ENCODE results near the gene RPS6KA6. TPM values are rescaled to one million over a fixed set of nuclear protein-coding genes. Genes with fewer than 3 reads are reported as not detected.

Gene RPS6KA6
- total and polyA plus RNA-seq, 10 of the 15 experiments (the other 5 are each of a cell fraction or from before 2014, with no cell fraction given) = 0.29 to 2.8 (median 1.4) TPM; not detected in 1

GRCh38 chrX:84123585-84123984 lies 64.4 kb downstream of the RPS6KA6 start (continued):
- no peak for TF ChIP-seq KAT2A (conservative IDR thresholded peaks at IDR 0.05; ENCODE audit: control insufficient read depth, low read depth, low read length)
- TF ChIP-seq PBX3 (IDR thresholded peaks at IDR 0.05; ENCODE audit: insufficient replicate concordance, low read depth, low read length) = no peak

- Histone ChIP-seq H3K79me2 (ENCODE audit: control insufficient read depth, insufficient read depth, low read length) (no peaks in the 10 kb centered on the region), H3K4me3 (no peak overlapping the region), H3K9ac (ENCODE audit: control insufficient read depth, insufficient read depth, low read length) (no peak overlapping the region), H3K27me3 (replicated peaks in 1 of 2; ENCODE audit: control insufficient read depth in 2 of 2, insufficient read depth in 2 of 2, low read length in 1 of 2) (no peaks in the 10 kb centered on the region), H3K4me1 (ENCODE audit: control insufficient read depth, insufficient read depth, low read length) (no peaks in the 10 kb centered on the region), H3K36me3 (ENCODE audit: control insufficient read depth in 2 of 2, insufficient read depth in 2 of 2, low read length in 1 of 2) (no peaks in the 10 kb centered on the region), H3K4me2 (ENCODE audit: control insufficient read depth, insufficient read depth) (no peak overlapping the region), H2AFZ (ENCODE audit: control insufficient read depth, low read depth, low read length) (no peak overlapping the region), H3K9me3 (replicated peaks; ENCODE audit: control insufficient read depth, insufficient read depth, low read length) (no peaks in the 10 kb centered on the region), H4K20me1 (ENCODE audit: control insufficient read depth, insufficient read depth) (no peaks in the 10 kb centered on the region), H3K27ac (ENCODE audit: control insufficient read depth, insufficient read depth) (no peak overlapping the region)
- ATAC-seq (no peak), FAIRE-seq (no peak), DNase-seq (ENCODE audit: low read depth, low spot score) (no peak)
- in situ Hi-C loops (cut with MboI) = no loop called here
- intact Hi-C loops (cut with micrococcal nuclease; ENCODE audit: unreplicated experiment) = no loop called here
- ChIA-PET POLR2A (no interaction called here), RAD21 (ENCODE audit: unreplicated experiment) (no interaction called here), SMC1A (ENCODE audit: uncharacterized antibody, unreplicated experiment) (no interaction called here), CTCF (interaction anchor here (0.9 kb wide), 1 partner anchor 60 kb away, joined by 3 read pairs; no protein-coding TSS in a partner anchor)
- no TSS peak for BruUV-seq (replicated peaks)
- TF ChIP-seq SMARCA5 (IDR thresholded peaks at IDR 0.05) = no peak
- TF ChIP-seq EED (IDR thresholded peaks at IDR 0.05; ENCODE audit: low read depth) = no peak
- TF ChIP-seq ZNF384 (IDR thresholded peaks at IDR 0.05; ENCODE audit: borderline replicate concordance, low read depth, low read length) = no peak
- TF ChIP-seq BCLAF1 (IDR thresholded peaks at IDR 0.05) = no peak
- TF ChIP-seq MLLT1 (IDR thresholded peaks at IDR 0.05) = no peak
- no peak for TF ChIP-seq SIN3A (IDR thresholded peaks at IDR 0.05; ENCODE audit: low read depth, low read length)
- TF ChIP-seq MYC (IDR thresholded peaks at IDR 0.05; ENCODE audit: insufficient read depth, insufficient read length, insufficient replicate concordance, low read length, severe bottlenecking) = no peak
- TF ChIP-seq SREBF1 (IDR thresholded peaks at IDR 0.05; ENCODE audit: low read length) = no peak
- no peak for TF ChIP-seq NR2C2 (IDR thresholded peaks at IDR 0.05; ENCODE audit: borderline replicate concordance, control insufficient read depth, insufficient read length, low read depth)
- TF ChIP-seq TCF3 (IDR thresholded peaks at IDR 0.05; ENCODE audit: borderline replicate concordance, insufficient read depth, low read depth, low read length) = no peak
- TF ChIP-seq MTA3 (IDR thresholded peaks at IDR 0.05; ENCODE audit: borderline replicate concordance, low read length) = no peak
- no peak for TF ChIP-seq MEF2A (IDR thresholded peaks at IDR 0.05; ENCODE audit: insufficient read depth, low read depth, low read length)
Measured at GRCh38 chrX:84118769-84119168, 69.2 kb downstream of the RPS6KA6 start.

All from GM12878 (cell line).